C4-2B (cell line): ENCODE measurements around the gene CST3.

Source experiments
- H3K27ac ChIP-seq: fragments of 450-650 bp; 2 replicates; pipeline ENCODE4 v1.5.1; 2017
- CTCF ChIP-seq: fragments of 450-650 bp; conservative IDR thresholded peaks from 2 replicates; pipeline ENCODE4 v1.5.1; 2017; ENCODE audit warnings: mild to moderate bottlenecking
- ZFX ChIP-seq: fragments of 450-650 bp; IDR thresholded peaks from 2 replicates; pipeline ENCODE4 v1.6.1; 2017

CST3 gene

GRCh38 chr20:23655491-23656211, 17.9 kb upstream of the CST3 start:
- TF ChIP-seq ZFX: no peak
- TF ChIP-seq CTCF: no peak

GRCh38 chr20:23654717-23655116, 17.0 kb upstream of the CST3 start:
- TF ChIP-seq CTCF (no peak), ZFX (no peak)

More at GRCh38 chr20:23655491-23656211, 17.9 kb upstream of the CST3 start:
- no peak overlapping the region for H3K27ac ChIP-seq

GRCh38 chr20:23654000-23654399, 16.2 kb upstream of the CST3 start:
- H3K27ac ChIP-seq: no peak overlapping the region

More at GRCh38 chr20:23654717-23655116, 17.0 kb upstream of the CST3 start:
- no peak overlapping the region for H3K27ac ChIP-seq

GRCh38 chr20:23653400-23653938, 15.7 kb upstream of the CST3 start:
- TF ChIP-seq CTCF (no peak), ZFX (no peak)
- no peak overlapping the region for H3K27ac ChIP-seq

More at GRCh38 chr20:23654000-23654399, 16.2 kb upstream of the CST3 start:
- TF ChIP-seq ZFX (no peak), CTCF (no peak)

- TF ChIP-seq CTCF: no peak
- TF ChIP-seq ZFX: no peak
- no peak overlapping the region for H3K27ac ChIP-seq
Measured at GRCh38 chr20:23652926-23653325, 15.2 kb upstream of the CST3 start.

GRCh38 chr20:23652371-23652770, 14.6 kb upstream of the CST3 start:
- H3K27ac ChIP-seq: no peak overlapping the region
- TF ChIP-seq CTCF (no peak), ZFX (no peak)

- no peak for TF ChIP-seq CTCF
- TF ChIP-seq ZFX: no peak
Measured at GRCh38 chr20:23651117-23651516, 13.4 kb upstream of the CST3 start.

More at GRCh38 chr20:23651117-23651516, 13.4 kb upstream of the CST3 start:
- H3K27ac ChIP-seq: no peak overlapping the region
